GM23248 (cell line): ENCODE measurements around the gene KRTDAP.

Source experiments
- EZH2 ChIP-seq: fragments of 200-600 bp; sonication (generic); IDR thresholded peaks from 2 replicates; pipeline ENCODE4 v1.6.1; 2018; ENCODE audit warnings: antibody characterized with exemption, mild to moderate bottlenecking; ENCODE audit not compliant: insufficient read depth, poor library complexity, severe bottlenecking
- EZH2phosphoT487 ChIP-seq: fragments of 200-600 bp; sonication (generic); IDR thresholded peaks from 2 replicates; pipeline ENCODE4 v1.6.1; 2018; ENCODE audit warnings: antibody characterized with exemption, moderate library complexity, mild to moderate bottlenecking, low read depth; ENCODE audit not compliant: insufficient read depth

DNA sequence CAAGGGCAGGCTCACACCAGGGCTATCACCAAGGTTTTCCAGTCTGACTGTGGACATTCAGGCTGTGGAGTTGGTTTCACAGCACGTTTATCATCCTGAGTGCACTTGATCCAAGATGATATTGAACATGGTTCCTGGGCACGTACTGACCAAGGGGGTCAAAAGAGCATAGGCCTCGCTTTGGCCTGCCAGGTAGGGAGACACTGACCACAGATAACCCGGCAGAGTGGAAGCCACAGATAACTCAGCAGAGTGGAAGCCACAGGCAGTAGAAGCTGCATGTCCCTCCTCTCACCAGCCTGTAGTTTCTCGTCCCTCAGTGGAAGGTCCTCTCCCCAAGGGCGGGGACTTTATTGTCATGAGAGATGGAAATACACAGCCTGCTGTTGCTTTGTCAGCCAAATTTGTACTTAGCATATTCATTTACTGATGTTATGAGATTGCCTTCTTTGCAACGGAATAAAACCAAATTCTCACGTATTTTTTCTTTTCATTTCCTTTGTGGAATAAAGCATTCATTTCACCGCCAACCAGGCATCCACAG is 8.8 kb upstream of the KRTDAP start:
- TF ChIP-seq EZH2phosphoT487 (no peak), EZH2 (no peak)
